Parathyroid adenoma (tissue), 2 donors: ENCODE data around the gene PSPN.

Experiments used
- H2AFZ ChIP-seq: fragments of 300-600 bp; sonication (generic); one replicate; pipeline ENCODE4 v1.7.0; 2017; ENCODE audit warnings: antibody characterized with exemption, mild to moderate bottlenecking
- H3K27ac ChIP-seq: fragments of 300-600 bp; sonication (generic); one replicate; pipeline ENCODE4 v1.7.0; 2017
- H3K27me3 ChIP-seq: fragments of 300-600 bp; sonication (generic); one replicate; pipeline ENCODE4 v1.7.0; 2017; ENCODE audit warnings: low read length; ENCODE audit not compliant: control insufficient read depth, insufficient read depth
- H3K36me3 ChIP-seq: fragments of 300-600 bp; sonication (generic); one replicate; pipeline ENCODE4 v1.7.0; 2017; ENCODE audit warnings: low read length; ENCODE audit not compliant: control insufficient read depth, insufficient read depth
- H3K4me1 ChIP-seq: fragments of 300-600 bp; sonication (generic); one replicate; pipeline ENCODE4 v1.7.0; 2017; ENCODE audit warnings: control low read depth
- H3K4me2 ChIP-seq: fragments of 300-600 bp; sonication (generic); one replicate; pipeline ENCODE4 v1.7.0; 2017; ENCODE audit warnings: low read length
- H3K4me3 ChIP-seq: fragments of 300-600 bp; sonication (generic); one replicate; pipeline ENCODE4 v1.7.0; 2017; ENCODE audit warnings: low read depth, low read length
- H3K79me2 ChIP-seq: fragments of 300-600 bp; sonication (generic); one replicate; pipeline ENCODE4 v1.7.0; 2017; ENCODE audit warnings: control low read depth
- H3K9ac ChIP-seq: fragments of 300-600 bp; sonication (generic); one replicate; pipeline ENCODE4 v1.7.0; 2017; ENCODE audit warnings: mild to moderate bottlenecking
- H3K9me3 ChIP-seq: fragments of 300-600 bp; sonication (generic); one replicate; pipeline ENCODE4 v1.7.0; 2017; ENCODE audit warnings: low read length; ENCODE audit not compliant: control insufficient read depth
- TF ChIP-seq, protein P1 (sequence below): fragments of 300-600 bp; sonication (generic); IDR thresholded peaks from one replicate; pipeline ENCODE4 v1.7.0; 2017; ENCODE audit warnings: antibody characterized with exemption, mild to moderate bottlenecking
- donor health status: primary hyperparathyroidism.

PSPN gene

GRCh38 chr19:6326815-6327214 is 48.9 kb downstream of the PSPN start:
- TF ChIP-seq, protein P1, sequence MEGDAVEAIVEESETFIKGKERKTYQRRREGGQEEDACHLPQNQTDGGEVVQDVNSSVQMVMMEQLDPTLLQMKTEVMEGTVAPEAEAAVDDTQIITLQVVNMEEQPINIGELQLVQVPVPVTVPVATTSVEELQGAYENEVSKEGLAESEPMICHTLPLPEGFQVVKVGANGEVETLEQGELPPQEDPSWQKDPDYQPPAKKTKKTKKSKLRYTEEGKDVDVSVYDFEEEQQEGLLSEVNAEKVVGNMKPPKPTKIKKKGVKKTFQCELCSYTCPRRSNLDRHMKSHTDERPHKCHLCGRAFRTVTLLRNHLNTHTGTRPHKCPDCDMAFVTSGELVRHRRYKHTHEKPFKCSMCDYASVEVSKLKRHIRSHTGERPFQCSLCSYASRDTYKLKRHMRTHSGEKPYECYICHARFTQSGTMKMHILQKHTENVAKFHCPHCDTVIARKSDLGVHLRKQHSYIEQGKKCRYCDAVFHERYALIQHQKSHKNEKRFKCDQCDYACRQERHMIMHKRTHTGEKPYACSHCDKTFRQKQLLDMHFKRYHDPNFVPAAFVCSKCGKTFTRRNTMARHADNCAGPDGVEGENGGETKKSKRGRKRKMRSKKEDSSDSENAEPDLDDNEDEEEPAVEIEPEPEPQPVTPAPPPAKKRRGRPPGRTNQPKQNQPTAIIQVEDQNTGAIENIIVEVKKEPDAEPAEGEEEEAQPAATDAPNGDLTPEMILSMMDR = no peak
- Histone ChIP-seq H3K4me1 (no peaks in the 10 kb centered on the region), H3K27me3 (no peaks in the 10 kb centered on the region), H3K36me3 (no peaks in the 10 kb centered on the region), H3K9me3 (no peaks in the 10 kb centered on the region), H3K4me3 (no peak overlapping the region), H3K79me2 (no peaks in the 10 kb centered on the region), H2AFZ (no peak overlapping the region), H3K27ac (no peak overlapping the region), H3K9ac (no peak overlapping the region), H3K4me2 (no peak overlapping the region)

GRCh38 chr19:6325614-6326013 is 50.1 kb downstream of the PSPN start:
- no peak overlapping the region for H3K4me2 ChIP-seq
- H3K9ac ChIP-seq = no peak overlapping the region
- H3K27ac ChIP-seq = no peak overlapping the region
- TF ChIP-seq, protein P1 = no peak
- H3K4me3 ChIP-seq = no peak overlapping the region
- H2AFZ ChIP-seq = no peak overlapping the region
- H3K27me3 ChIP-seq = no peaks in the 10 kb centered on the region
- no peaks in the 10 kb centered on the region for H3K36me3 ChIP-seq
- no peaks in the 10 kb centered on the region for H3K9me3 ChIP-seq
- H3K4me1 ChIP-seq = no peaks in the 10 kb centered on the region
- H3K79me2 ChIP-seq = no peaks in the 10 kb centered on the region
